Measurements from ENCODE around the gene BAZ1B.
"Not testable (repeated sequence)": the region's sequence is repeated elsewhere in the genome, so short reads cannot be mapped to it uniquely, and the experiment has no call there.

The BAZ1B gene

GRCh38 chr7:73442222-73442902 is 79.7 kb downstream of the BAZ1B start:
- DNase-seq = no peak

DNA sequence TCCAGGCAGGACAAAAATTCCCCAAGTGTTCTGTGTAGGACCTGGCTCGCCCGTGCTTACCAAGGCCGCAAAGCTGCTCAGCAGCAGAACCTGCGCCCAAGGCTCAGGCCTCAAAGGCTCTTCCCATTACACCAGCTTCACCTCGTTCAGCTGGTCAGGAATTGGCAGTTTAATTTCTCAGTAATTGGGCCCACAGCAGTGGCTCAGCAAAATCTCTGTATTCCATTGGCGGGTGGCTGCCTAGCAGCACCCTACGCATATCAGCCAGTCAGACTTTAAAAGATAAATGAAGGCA is 82.7 kb downstream of the BAZ1B start:
- no peak for DNase-seq

- no peak for DNase-seq
Observed at GRCh38 chr7:73438547-73439409, 83.3 kb downstream of the BAZ1B start.

DNA sequence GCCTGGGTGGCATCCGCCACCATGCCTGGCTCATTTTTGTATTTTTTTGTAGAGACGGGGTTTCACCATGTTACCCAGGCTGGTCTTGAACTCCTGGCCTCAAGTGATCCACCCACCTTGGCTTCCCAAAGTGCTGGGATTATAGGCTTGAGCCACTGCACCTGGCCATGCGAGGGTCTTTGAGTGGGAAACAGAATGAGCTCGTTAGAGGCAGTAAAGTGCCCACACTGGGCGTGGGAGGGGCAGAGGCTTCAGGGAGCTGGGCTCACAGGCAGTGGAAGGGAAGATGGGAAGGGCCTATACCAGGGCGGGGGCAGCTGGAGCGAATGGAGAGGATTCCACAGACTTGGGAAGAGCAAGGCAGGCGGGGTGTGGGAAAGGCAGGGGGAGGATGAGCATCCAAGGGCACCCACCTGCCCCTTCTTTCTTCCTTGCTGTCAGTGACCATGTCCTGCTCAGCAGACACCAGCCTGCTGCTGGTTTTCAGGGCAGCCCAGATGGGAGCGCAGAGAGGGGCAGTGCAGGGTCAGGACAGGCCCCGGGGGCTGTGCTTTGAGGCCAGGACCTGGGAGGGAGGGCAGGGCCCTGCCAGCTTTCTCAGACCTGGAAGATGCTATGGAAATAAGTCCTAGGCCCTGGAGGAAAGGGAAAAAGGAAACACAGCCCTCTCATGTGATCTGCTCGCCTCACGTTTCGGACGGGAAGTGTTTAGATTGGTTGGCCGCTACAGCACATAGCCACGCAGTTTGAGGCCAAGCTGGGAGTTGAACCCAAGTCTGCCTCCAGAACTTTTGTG is 84.3 kb downstream of the BAZ1B start:
- no peak for DNase-seq

DNA sequence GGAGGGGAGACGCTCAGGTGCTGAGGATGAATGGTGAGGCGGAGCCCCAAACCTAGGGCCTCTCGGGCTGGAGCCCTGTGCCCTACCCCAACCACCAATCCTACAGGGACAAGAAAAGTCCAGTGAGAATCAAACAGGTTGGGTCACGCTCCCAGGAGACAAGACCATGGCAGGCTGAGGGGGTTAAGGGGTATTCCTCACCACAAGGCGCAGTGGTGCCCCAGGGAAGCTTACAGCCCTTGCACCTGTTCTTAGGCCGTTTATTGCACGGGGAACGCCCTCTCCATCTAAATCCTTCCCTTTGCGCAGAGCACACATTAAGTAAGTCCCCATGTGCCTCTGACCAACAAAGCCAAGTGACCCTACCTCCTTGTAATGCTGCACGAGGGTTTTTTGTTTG is 85.0 kb downstream of the BAZ1B start:
- no peak for DNase-seq

- DNase-seq = no peak
Observed at GRCh38 chr7:73436031-73436929, 85.8 kb downstream of the BAZ1B start.

DNA sequence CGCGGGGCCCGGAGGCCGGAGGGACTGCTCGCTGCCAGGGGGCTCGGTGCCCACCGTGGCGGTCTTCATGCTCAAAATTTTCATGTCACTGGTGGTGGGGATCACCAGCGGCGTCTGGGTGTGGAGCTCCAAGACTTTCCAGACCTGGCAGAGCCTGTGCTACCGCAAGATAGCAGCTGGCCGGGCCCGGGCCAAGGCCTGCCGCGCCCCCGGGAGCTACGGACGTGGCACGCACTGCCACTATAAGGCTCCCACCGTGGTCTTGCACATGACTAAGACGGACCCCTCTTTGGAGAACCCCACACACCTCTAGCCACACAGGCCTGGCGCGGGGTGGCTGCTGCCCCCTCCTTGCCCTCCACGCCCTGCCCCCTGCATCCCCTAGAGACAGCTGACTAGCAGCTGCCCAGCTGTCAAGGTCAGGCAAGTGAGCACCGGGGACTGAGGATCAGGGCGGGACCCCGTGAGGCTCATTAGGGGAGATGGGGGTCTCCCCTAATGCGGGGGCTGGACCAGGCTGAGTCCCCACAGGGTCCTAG is 86.6 kb downstream of the BAZ1B start:
- no peak for DNase-seq

DNA sequence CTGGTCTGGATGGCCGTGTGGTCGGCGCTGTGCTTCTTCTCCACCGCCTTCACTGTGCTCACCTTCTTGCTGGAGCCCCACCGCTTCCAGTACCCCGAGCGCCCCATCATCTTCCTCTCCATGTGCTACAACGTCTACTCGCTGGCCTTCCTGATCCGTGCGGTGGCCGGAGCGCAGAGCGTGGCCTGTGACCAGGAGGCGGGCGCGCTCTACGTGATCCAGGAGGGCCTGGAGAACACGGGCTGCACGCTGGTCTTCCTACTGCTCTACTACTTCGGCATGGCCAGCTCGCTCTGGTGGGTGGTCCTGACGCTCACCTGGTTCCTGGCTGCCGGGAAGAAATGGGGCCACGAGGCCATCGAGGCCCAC is 87.4 kb downstream of the BAZ1B start:
- no peak for DNase-seq

DNA sequence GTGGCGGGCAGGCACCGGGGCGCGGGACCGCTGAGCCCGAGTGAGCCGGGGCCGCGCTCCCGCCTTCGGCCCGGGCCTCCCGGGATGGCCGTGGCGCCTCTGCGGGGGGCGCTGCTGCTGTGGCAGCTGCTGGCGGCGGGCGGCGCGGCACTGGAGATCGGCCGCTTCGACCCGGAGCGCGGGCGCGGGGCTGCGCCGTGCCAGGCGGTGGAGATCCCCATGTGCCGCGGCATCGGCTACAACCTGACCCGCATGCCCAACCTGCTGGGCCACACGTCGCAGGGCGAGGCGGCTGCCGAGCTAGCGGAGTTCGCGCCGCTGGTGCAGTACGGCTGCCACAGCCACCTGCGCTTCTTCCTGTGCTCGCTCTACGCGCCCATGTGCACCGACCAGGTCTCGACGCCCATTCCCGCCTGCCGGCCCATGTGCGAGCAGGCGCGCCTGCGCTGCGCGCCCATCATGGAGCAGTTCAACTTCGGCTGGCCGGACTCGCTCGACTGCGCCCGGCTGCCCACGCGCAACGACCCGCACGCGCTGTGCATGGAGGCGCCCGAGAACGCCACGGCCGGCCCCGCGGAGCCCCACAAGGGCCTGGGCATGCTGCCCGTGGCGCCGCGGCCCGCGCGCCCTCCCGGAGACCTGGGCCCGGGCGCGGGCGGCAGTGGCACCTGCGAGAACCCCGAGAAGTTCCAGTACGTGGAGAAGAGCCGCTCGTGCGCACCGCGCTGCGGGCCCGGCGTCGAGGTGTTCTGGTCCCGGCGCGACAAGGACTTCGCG is 88.0 kb downstream of the BAZ1B start:
- DNase-seq = peak; percentile 33

DNA sequence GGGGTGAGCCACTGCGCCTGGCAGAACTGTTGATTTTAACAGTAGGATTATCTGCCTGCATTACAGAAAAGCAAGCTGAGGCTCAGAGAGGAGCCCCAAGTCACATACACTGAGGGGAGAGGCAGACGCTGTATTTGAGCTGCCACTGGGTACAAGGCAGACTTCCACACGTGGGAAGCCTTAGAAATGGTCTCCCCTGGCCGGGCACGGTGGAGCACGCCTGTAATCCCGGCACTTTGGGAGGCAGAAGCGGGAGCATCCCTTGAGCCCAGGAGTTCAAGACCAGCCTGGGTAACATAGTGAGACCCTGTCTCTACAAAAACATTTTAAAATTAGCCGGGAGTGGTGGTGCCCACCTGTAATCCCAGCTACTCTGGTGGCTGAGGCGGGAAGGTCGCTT is 89.4 kb downstream of the BAZ1B start:
- DNase-seq = no peak

GRCh38 chr7:73431041-73431835 is 90.9 kb downstream of the BAZ1B start:
- DNase-seq = no peak

GRCh38 chr7:73430540-73430939 is 91.6 kb downstream of the BAZ1B start:
- DNase-seq = not testable (repeated sequence)

DNA sequence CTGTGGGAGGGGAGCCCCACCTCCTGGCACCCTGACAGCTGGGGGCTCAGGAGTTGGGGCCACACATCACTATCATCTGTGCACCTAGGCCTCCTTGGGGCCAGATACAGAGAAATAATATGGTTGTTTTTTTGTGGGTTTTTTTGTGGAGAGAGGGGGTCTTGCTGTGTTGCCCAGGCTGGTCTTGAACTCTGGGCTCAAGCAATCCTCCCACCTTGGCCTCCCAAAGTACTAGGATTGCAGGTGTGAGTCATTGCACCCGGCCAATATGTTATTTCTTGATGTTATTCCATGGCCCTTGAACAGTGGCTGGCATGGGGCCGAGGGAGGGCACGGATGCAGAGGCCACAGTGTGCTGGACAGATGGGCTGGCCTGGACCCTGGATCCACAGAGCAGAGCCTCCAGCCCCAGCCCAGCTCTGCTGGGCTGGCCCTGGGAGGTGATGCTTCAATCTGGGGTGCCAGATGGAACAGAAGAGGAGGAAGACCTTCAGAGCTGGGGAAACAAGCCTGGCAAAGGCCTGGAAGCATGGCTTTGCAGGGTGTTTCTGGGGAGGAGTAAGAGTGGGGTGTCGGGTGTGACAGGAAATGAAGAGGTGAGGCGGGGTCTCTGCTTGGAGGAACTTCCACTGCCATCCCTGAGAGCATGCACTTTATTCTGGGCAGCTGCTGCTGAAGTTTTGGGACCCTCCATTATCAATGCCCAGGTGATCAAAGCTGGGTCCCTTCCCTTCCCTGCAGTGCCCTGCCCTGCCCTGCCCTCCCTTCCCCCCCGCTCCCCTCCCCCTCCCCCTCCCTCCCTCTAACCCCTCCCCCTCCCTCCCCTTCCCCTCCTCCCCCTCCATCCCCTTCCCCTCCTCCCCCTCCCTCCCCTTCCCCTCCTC is 92.2 kb downstream of the BAZ1B start:
- no peak for DNase-seq

DNA sequence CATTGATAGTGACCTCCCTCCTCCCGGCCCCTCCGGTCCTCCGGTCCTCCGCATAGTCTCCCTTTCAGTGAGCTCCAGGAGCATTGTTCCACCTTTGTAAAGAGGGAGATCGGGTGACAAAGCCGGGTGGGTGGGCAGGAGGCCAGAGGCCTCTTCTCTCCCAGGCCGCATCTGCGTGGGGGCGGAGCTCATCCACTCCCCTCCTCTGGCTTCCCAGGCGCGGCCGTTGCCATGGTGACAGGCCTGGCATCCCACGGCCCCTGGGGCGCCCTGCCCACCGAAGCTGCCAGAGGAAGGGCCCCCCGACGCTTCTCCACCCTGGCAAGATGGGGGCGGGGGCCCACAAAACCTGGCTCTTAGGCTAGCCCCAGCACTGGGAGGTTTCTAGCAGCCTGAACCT is 92.9 kb downstream of the BAZ1B start:
- DNase-seq = no peak

- DNase-seq = no peak
Observed at GRCh38 chr7:73427902-73428787, 93.9 kb downstream of the BAZ1B start.

GRCh38 chr7:73426016-73426415 is 96.1 kb downstream of the BAZ1B start:
- DNase-seq = no peak

DNA sequence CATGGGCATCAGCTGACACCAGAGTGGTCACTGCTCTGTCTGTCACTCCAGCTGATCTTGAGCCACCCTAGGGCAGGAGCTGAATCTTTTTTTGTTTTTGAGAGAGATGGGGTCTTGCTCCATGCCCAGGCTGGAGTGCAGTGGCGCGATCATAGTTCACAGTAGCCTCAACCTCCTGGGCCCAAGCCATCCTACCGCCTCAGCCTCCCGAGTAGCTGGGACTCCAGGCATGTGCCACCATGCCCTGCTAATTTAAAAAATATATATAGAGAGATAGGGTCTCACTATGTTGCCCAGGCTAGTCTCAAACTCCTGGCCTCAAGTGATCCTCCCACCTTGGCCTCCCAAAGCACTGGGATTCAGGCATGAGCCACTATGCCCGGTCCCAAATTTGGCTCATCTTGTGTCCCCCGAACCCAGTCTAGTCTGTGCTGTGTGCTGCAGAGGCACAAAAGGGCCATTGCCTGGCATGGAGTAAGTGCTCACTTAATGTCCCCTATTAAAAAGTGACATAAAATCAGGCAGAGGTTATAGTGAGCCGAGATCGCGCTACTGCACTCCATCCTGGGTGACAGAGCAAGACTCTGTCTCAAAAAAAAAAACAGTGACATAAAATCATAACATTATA is 96.6 kb downstream of the BAZ1B start:
- no peak for DNase-seq

GRCh38 chr7:73424489-73424885 is 97.6 kb downstream of the BAZ1B start:
- DNase-seq = no peak

All from activated naive CD4-positive, alpha-beta T cell treated with anti-CD3 and anti-CD28 coated beads, Interleukin-2, amount 50 U/mL, for 16 hours (primary cell).